Naive B cell (primary cell): ENCODE results near the gene IL10. TPM values are rescaled to one million over a fixed set of nuclear protein-coding genes. Genes with fewer than 3 reads are reported as not detected.

Source experiments
- ATAC-seq, 2 donors: fragments of 150-1000 bp; cut with Tn5 transposase; 2 replicates each; pipeline ENCODE4 v1.10.0; 2021; ENCODE audit warnings: low read depth in 2 of 2, mild to moderate bottlenecking in 2 of 2, moderate library complexity in 2 of 2
- DNase-seq: peaks from one replicate; pipeline ENCODE4 v3.0.0; 2022
- H3K27ac Mint-ChIP-seq, 6 donors: one replicate each; pipeline ENCODE4 v1.8.0; 2020 to 2022; ENCODE audit warnings: mild to moderate bottlenecking in 6 of 6, mixed read lengths in 6 of 6, moderate library complexity in 5 of 6, inconsistent platforms in 2 of 6
- H3K27me3 Mint-ChIP-seq, 3 donors: one replicate each; pipeline ENCODE4 v1.8.0; 2021 to 2022; ENCODE audit warnings: mixed read lengths in 3 of 3, mild to moderate bottlenecking in 1 of 3
- H3K36me3 Mint-ChIP-seq, 2 donors: one replicate each; pipeline ENCODE4 v1.8.0; 2020 to 2022; ENCODE audit warnings: mixed read lengths in 2 of 2, inconsistent platforms in 1 of 2, mild to moderate bottlenecking in 1 of 2
- H3K4me1 Mint-ChIP-seq, 3 donors: one replicate each; pipeline ENCODE4 v1.8.0; 2020 to 2022; ENCODE audit warnings: mixed read lengths in 3 of 3, inconsistent platforms in 1 of 3, mild to moderate bottlenecking in 1 of 3, moderate library complexity in 1 of 3
- H3K4me3 Mint-ChIP-seq, 8 donors: one replicate each; pipeline ENCODE4 v1.8.0; 2020 to 2022; ENCODE audit warnings: mild to moderate bottlenecking in 8 of 8, mixed read lengths in 8 of 8, moderate library complexity in 8 of 8, inconsistent platforms in 2 of 8
- H3K9me3 Mint-ChIP-seq, 7 donors: one replicate each; pipeline ENCODE4 v1.8.0; 2020 to 2022; ENCODE audit warnings: mixed read lengths in 7 of 7, mild to moderate bottlenecking in 5 of 7, inconsistent platforms in 2 of 7, moderate library complexity in 1 of 7
- polyA plus RNA-seq, 6 donors: library from polyadenylated mRNA; unstranded; fragments of 300-500 nt; fragmentation: Illumina TruSeq; gene quantifications; one replicate each; pipeline ENCODE4 v1.2.3, GENCODE V29; 2021; ENCODE audit warnings: low read depth in 6 of 6

IL10 gene
- under 1 TPM in 2 of 6 donors, not detected in 4; 0.17 to 0.31 TPM for polyA plus RNA-seq

- H3K36me3 Mint-ChIP-seq = no peaks in the 10 kb centered on the region
- DNase-seq (peak; percentile 44), ATAC-seq (peak; percentile 67 to 73)
- H3K4me1 Mint-ChIP-seq = peaks cover 49 to 61% (median 49%) of the 10 kb centered on the region in 3 donors
- peaks cover 0 to 30% (median 20%) of the 10 kb centered on the region in 3 donors for H3K27me3 Mint-ChIP-seq
- H3K9me3 Mint-ChIP-seq = no peaks in the 10 kb centered on the region
- peak within 1 kb of the TSS; percentile 16 to 91 (median 84) for H3K27ac Mint-ChIP-seq
- peak within 1 kb of the TSS in 7 of 8 donors; percentile 28 to 75 (median 45) for H3K4me3 Mint-ChIP-seq
These were observed at the start of gene IL10 for GRCh38 chr1:206772243-206772937. TSS of gene IL10 (minus strand) at chr1:206772494. CDS start at chr1:206772435, 59 bp downstream.

GRCh38 chr1:206821493-206821892 lies 49.2 kb upstream of the IL10 start:
- Mint-ChIP-seq H3K9me3 (peaks cover 0 to 4% (median 0%) of the 10 kb centered on the region in 7 donors), H3K4me3 (no peak overlapping the region), H3K4me1 (peaks cover 44 to 54% (median 49%) of the 10 kb centered on the region in 3 donors), H3K27ac (peak overlapping the region in 2 of 6 donors; percentile 16 to 88), H3K36me3 (no peaks in the 10 kb centered on the region), H3K27me3 (no peaks in the 10 kb centered on the region)
- DNase-seq (no peak), ATAC-seq (no peak)

GRCh38 chr1:206816390-206817287 lies 44.3 kb upstream of the IL10 start:
- H3K36me3 Mint-ChIP-seq = peaks cover 0 to 7% of the 10 kb centered on the region in 2 donors
- ATAC-seq (peak; percentile 20 to 37), DNase-seq (no peak)
- peak overlapping the region in 3 of 8 donors; percentile 2 to 51 (median 15) for H3K4me3 Mint-ChIP-seq
- peaks cover 3 to 13% (median 7%) of the 10 kb centered on the region in 7 donors for H3K9me3 Mint-ChIP-seq
- peak overlapping the region in 5 of 6 donors; percentile 0 to 79 (median 47) for H3K27ac Mint-ChIP-seq
- H3K27me3 Mint-ChIP-seq = no peaks in the 10 kb centered on the region
- H3K4me1 Mint-ChIP-seq = peaks cover 50 to 54% (median 53%) of the 10 kb centered on the region in 3 donors

GRCh38 chr1:206814716-206815341 lies 42.5 kb upstream of the IL10 start:
- Mint-ChIP-seq H3K36me3 (peaks cover 0 to 7% of the 10 kb centered on the region in 2 donors), H3K4me1 (peaks cover 42 to 46% (median 44%) of the 10 kb centered on the region in 3 donors), H3K4me3 (peak overlapping the region in 6 of 8 donors; percentile 0 to 72 (median 62)), H3K9me3 (peaks cover 3 to 13% (median 7%) of the 10 kb centered on the region in 7 donors), H3K27me3 (no peaks in the 10 kb centered on the region), H3K27ac (peak overlapping the region; percentile 25 to 96 (median 75))
- peak; percentile 44 for DNase-seq
- peak; percentile 87 to 89 for ATAC-seq

GRCh38 chr1:206812471-206812870 lies 40.2 kb upstream of the IL10 start:
- Mint-ChIP-seq H3K4me3 (peak overlapping the region in 1 of 8 donors; percentile 66), H3K27me3 (no peaks in the 10 kb centered on the region), H3K36me3 (peaks cover 0 to 7% of the 10 kb centered on the region in 2 donors), H3K9me3 (peaks cover 3 to 13% (median 7%) of the 10 kb centered on the region in 7 donors), H3K27ac (no peak overlapping the region), H3K4me1 (peaks cover 42 to 54% (median 48%) of the 10 kb centered on the region in 3 donors)
- ATAC-seq = no peak
- no peak for DNase-seq

GRCh38 chr1:206809504-206810084 lies 37.3 kb upstream of the IL10 start:
- H3K4me1 Mint-ChIP-seq = peaks cover 19 to 33% (median 26%) of the 10 kb centered on the region in 3 donors
- peaks cover 0 to 7% of the 10 kb centered on the region in 2 donors for H3K36me3 Mint-ChIP-seq
- ATAC-seq (peak; percentile 23 to 55), DNase-seq (no peak)
- no peak overlapping the region for H3K4me3 Mint-ChIP-seq
- H3K9me3 Mint-ChIP-seq = peaks cover 3 to 8% (median 7%) of the 10 kb centered on the region in 7 donors
- H3K27me3 Mint-ChIP-seq = no peaks in the 10 kb centered on the region
- peak overlapping the region in 1 of 6 donors; percentile 18 for H3K27ac Mint-ChIP-seq

- H3K4me1 Mint-ChIP-seq = peaks cover 9 to 23% (median 16%) of the 10 kb centered on the region in 3 donors
- H3K27me3 Mint-ChIP-seq = no peaks in the 10 kb centered on the region
- peak; percentile 63 to 65 for ATAC-seq
- H3K36me3 Mint-ChIP-seq = peaks cover 0 to 7% of the 10 kb centered on the region in 2 donors
- peaks cover 0 to 8% (median 6%) of the 10 kb centered on the region in 7 donors for H3K9me3 Mint-ChIP-seq
- H3K27ac Mint-ChIP-seq = peak overlapping the region in 1 of 6 donors; percentile 18
- no peak for DNase-seq
- H3K4me3 Mint-ChIP-seq = no peak overlapping the region
These were observed 36.3 kb upstream of the IL10 start for GRCh38 chr1:206808615-206809014.

- H3K4me1 Mint-ChIP-seq = peaks cover 3 to 15% (median 9%) of the 10 kb centered on the region in 3 donors
- no peaks in the 10 kb centered on the region for H3K36me3 Mint-ChIP-seq
- H3K27ac Mint-ChIP-seq = no peak overlapping the region
- ATAC-seq (no peak), DNase-seq (no peak)
- H3K4me3 Mint-ChIP-seq = no peak overlapping the region
- H3K9me3 Mint-ChIP-seq = no peaks in the 10 kb centered on the region
- peaks cover 0 to 3% (median 3%) of the 10 kb centered on the region in 3 donors for H3K27me3 Mint-ChIP-seq
These were observed 33.1 kb upstream of the IL10 start for GRCh38 chr1:206805357-206805756.

- Mint-ChIP-seq H3K27me3 (peaks cover 0 to 6% (median 5%) of the 10 kb centered on the region in 3 donors), H3K36me3 (no peaks in the 10 kb centered on the region), H3K4me3 (no peak overlapping the region), H3K9me3 (no peaks in the 10 kb centered on the region), H3K4me1 (peaks cover 6 to 12% (median 12%) of the 10 kb centered on the region in 3 donors), H3K27ac (peak overlapping the region in 1 of 6 donors; percentile 43)
- DNase-seq (no peak), ATAC-seq (no peak)
These were observed 32.0 kb upstream of the IL10 start for GRCh38 chr1:206804156-206804737.

- H3K27me3 Mint-ChIP-seq = peaks cover 0 to 6% (median 5%) of the 10 kb centered on the region in 3 donors
- H3K4me1 Mint-ChIP-seq = peaks cover 6 to 10% (median 7%) of the 10 kb centered on the region in 3 donors
- H3K9me3 Mint-ChIP-seq = no peaks in the 10 kb centered on the region
- H3K27ac Mint-ChIP-seq = peak overlapping the region in 2 of 6 donors; percentile 40 to 75
- DNase-seq = no peak
- peak; percentile 81 to 91 for ATAC-seq
- no peak overlapping the region for H3K4me3 Mint-ChIP-seq
- H3K36me3 Mint-ChIP-seq = no peaks in the 10 kb centered on the region
These were observed 31.0 kb upstream of the IL10 start for GRCh38 chr1:206803221-206803730.

- H3K36me3 Mint-ChIP-seq = no peaks in the 10 kb centered on the region
- H3K9me3 Mint-ChIP-seq = no peaks in the 10 kb centered on the region
- peaks cover 8 to 18% (median 15%) of the 10 kb centered on the region in 3 donors for H3K4me1 Mint-ChIP-seq
- no peak for ATAC-seq
- H3K27me3 Mint-ChIP-seq = peaks cover 0 to 6% (median 5%) of the 10 kb centered on the region in 3 donors
- H3K4me3 Mint-ChIP-seq = no peak overlapping the region
- DNase-seq = no peak
- H3K27ac Mint-ChIP-seq = peak overlapping the region in 2 of 6 donors; percentile 40 to 52
These were observed 30.1 kb upstream of the IL10 start for GRCh38 chr1:206802401-206802800.

- DNase-seq (no peak), ATAC-seq (no peak)
- H3K27ac Mint-ChIP-seq = peak overlapping the region in 3 of 6 donors; percentile 10 to 46 (median 40)
- H3K9me3 Mint-ChIP-seq = no peaks in the 10 kb centered on the region
- peaks cover 8 to 18% (median 15%) of the 10 kb centered on the region in 3 donors for H3K4me1 Mint-ChIP-seq
- H3K4me3 Mint-ChIP-seq = no peak overlapping the region
- H3K27me3 Mint-ChIP-seq = peaks cover 0 to 6% (median 5%) of the 10 kb centered on the region in 3 donors
- H3K36me3 Mint-ChIP-seq = no peaks in the 10 kb centered on the region
These were observed 29.2 kb upstream of the IL10 start for GRCh38 chr1:206801467-206801866.
